Hepatic stellate cell (primary cell): ENCODE data around the gene CRIP3.

Source experiments
- DNase-seq: peaks from one replicate; pipeline ENCODE4 v3.0.0; 2011; ENCODE audit warnings: low spot score

Gene CRIP3

GRCh38 chr6:43273707-43274106, 34.9 kb downstream of the CRIP3 start:
- no peak for DNase-seq

- no peak for DNase-seq
Measured at GRCh38 chr6:43271944-43272343, 36.7 kb downstream of the CRIP3 start.

- no peak for DNase-seq
Measured at GRCh38 chr6:43271103-43271815, 37.4 kb downstream of the CRIP3 start.

- DNase-seq: no peak
Measured at GRCh38 chr6:43269273-43270007, 39.2 kb downstream of the CRIP3 start.

GRCh38 chr6:43268782-43269272, 39.8 kb downstream of the CRIP3 start:
- DNase-seq: no peak

- DNase-seq: no peak
Measured at GRCh38 chr6:43268355-43268700, 40.3 kb downstream of the CRIP3 start.

GRCh38 chr6:43267619-43268354, 40.8 kb downstream of the CRIP3 start:
- no peak for DNase-seq

GRCh38 chr6:43265564-43265963, 43.1 kb downstream of the CRIP3 start:
- DNase-seq: no peak

- no peak for DNase-seq
Measured at GRCh38 chr6:43264599-43265145, 44.0 kb downstream of the CRIP3 start.

- peak; percentile 96 for DNase-seq
Measured at GRCh38 chr6:43263314-43264178, 45.1 kb downstream of the CRIP3 start.

- no peak for DNase-seq
Measured at GRCh38 chr6:43262780-43263313, 45.8 kb downstream of the CRIP3 start.

- no peak for DNase-seq
Measured at GRCh38 chr6:43262000-43262779, 46.4 kb downstream of the CRIP3 start.

GRCh38 chr6:43261198-43261597, 47.4 kb downstream of the CRIP3 start:
- no peak for DNase-seq

- DNase-seq: no peak
Measured at GRCh38 chr6:43260791-43261190, 47.8 kb downstream of the CRIP3 start.

- DNase-seq: no peak
Measured at GRCh38 chr6:43258807-43259686, 49.6 kb downstream of the CRIP3 start.

GRCh38 chr6:43258180-43258579, 50.4 kb downstream of the CRIP3 start:
- no peak for DNase-seq

GRCh38 chr6:43257367-43258145, 51.1 kb downstream of the CRIP3 start:
- no peak for DNase-seq

- no peak for DNase-seq
Measured at GRCh38 chr6:43256670-43257366, 51.8 kb downstream of the CRIP3 start.
